ENCODE results near the gene FAM76B.

FAM76B gene

GRCh38 chr11:95799546-95799945 lies 10.0 kb upstream of the FAM76B start:
- Mint-ChIP-seq H3K9me3 (no peaks in the 10 kb centered on the region), H3K27ac (no peak overlapping the region), H3K4me1 (peaks cover 27% of the 10 kb centered on the region), H3K36me3 (peaks cover 24% of the 10 kb centered on the region), H3K4me3 (no peak overlapping the region), H3K27me3 (no peaks in the 10 kb centered on the region)

- H3K4me3 Mint-ChIP-seq, result no peak overlapping the region
- no peaks in the 10 kb centered on the region for H3K27me3 Mint-ChIP-seq
- peaks cover 56% of the 10 kb centered on the region for H3K4me1 Mint-ChIP-seq
- H3K9me3 Mint-ChIP-seq, result no peaks in the 10 kb centered on the region
- peaks cover 21% of the 10 kb centered on the region for H3K36me3 Mint-ChIP-seq
- H3K27ac Mint-ChIP-seq, result no peak overlapping the region
These were observed 6.9 kb upstream of the FAM76B start for GRCh38 chr11:95796501-95796900.

GRCh38 chr11:95795627-95796295 lies 6.2 kb upstream of the FAM76B start:
- Mint-ChIP-seq H3K27ac (no peak overlapping the region), H3K36me3 (peaks cover 19% of the 10 kb centered on the region), H3K27me3 (no peaks in the 10 kb centered on the region), H3K9me3 (no peaks in the 10 kb centered on the region), H3K4me3 (no peak overlapping the region), H3K4me1 (peaks cover 62% of the 10 kb centered on the region)

GRCh38 chr11:95794086-95794485 lies 4.5 kb upstream of the FAM76B start:
- peaks cover 56% of the 10 kb centered on the region for H3K4me1 Mint-ChIP-seq
- no peaks in the 10 kb centered on the region for H3K27me3 Mint-ChIP-seq
- no peak overlapping the region for H3K4me3 Mint-ChIP-seq
- H3K27ac Mint-ChIP-seq, result peak overlapping the region; percentile 46
- H3K36me3 Mint-ChIP-seq, result peaks cover 8% of the 10 kb centered on the region
- H3K9me3 Mint-ChIP-seq, result no peaks in the 10 kb centered on the region

GRCh38 chr11:95793116-95793515 lies 3.5 kb upstream of the FAM76B start:
- Mint-ChIP-seq H3K27me3 (no peaks in the 10 kb centered on the region), H3K4me1 (peaks cover 62% of the 10 kb centered on the region), H3K27ac (no peak overlapping the region), H3K4me3 (peak overlapping the region; percentile 20), H3K9me3 (no peaks in the 10 kb centered on the region), H3K36me3 (peaks cover 8% of the 10 kb centered on the region)

GRCh38 chr11:95792700-95793099 lies 3.1 kb upstream of the FAM76B start:
- H3K4me3 Mint-ChIP-seq, result peak overlapping the region; percentile 20
- no peaks in the 10 kb centered on the region for H3K9me3 Mint-ChIP-seq
- no peaks in the 10 kb centered on the region for H3K27me3 Mint-ChIP-seq
- peaks cover 66% of the 10 kb centered on the region for H3K4me1 Mint-ChIP-seq
- H3K27ac Mint-ChIP-seq, result no peak overlapping the region
- peaks cover 8% of the 10 kb centered on the region for H3K36me3 Mint-ChIP-seq

GRCh38 chr11:95792200-95792599 lies 2.6 kb upstream of the FAM76B start:
- peaks cover 8% of the 10 kb centered on the region for H3K36me3 Mint-ChIP-seq
- no peaks in the 10 kb centered on the region for H3K9me3 Mint-ChIP-seq
- peaks cover 65% of the 10 kb centered on the region for H3K4me1 Mint-ChIP-seq
- peak overlapping the region; percentile 100 for H3K4me3 Mint-ChIP-seq
- peak overlapping the region; percentile 25 for H3K27ac Mint-ChIP-seq
- H3K27me3 Mint-ChIP-seq, result no peaks in the 10 kb centered on the region

- peaks cover 63% of the 10 kb centered on the region for H3K4me1 Mint-ChIP-seq
- peaks cover 8% of the 10 kb centered on the region for H3K36me3 Mint-ChIP-seq
- H3K27ac Mint-ChIP-seq, result peak overlapping the region; percentile 100
- peak overlapping the region; percentile 100 for H3K4me3 Mint-ChIP-seq
- H3K9me3 Mint-ChIP-seq, result no peaks in the 10 kb centered on the region
- H3K27me3 Mint-ChIP-seq, result no peaks in the 10 kb centered on the region
These were observed 2.1 kb upstream of the FAM76B start for GRCh38 chr11:95791709-95792033.

GRCh38 chr11:95790933-95791708 lies 1.5 kb upstream of the FAM76B start:
- Mint-ChIP-seq H3K4me3 (peak overlapping the region; percentile 100), H3K9me3 (no peaks in the 10 kb centered on the region), H3K4me1 (peaks cover 67% of the 10 kb centered on the region), H3K36me3 (peaks cover 6% of the 10 kb centered on the region), H3K27ac (peak overlapping the region; percentile 100), H3K27me3 (no peaks in the 10 kb centered on the region)

- Mint-ChIP-seq H3K36me3 (peaks cover 12% of the 10 kb centered on the region), H3K4me3 (peak within 1 kb of the TSS; percentile 100), H3K9me3 (no peaks in the 10 kb centered on the region), H3K27ac (peak within 1 kb of the TSS; percentile 100), H3K4me1 (peaks cover 67% of the 10 kb centered on the region), H3K27me3 (no peaks in the 10 kb centered on the region)
These were observed 746 bp upstream of the FAM76B start, which contains the start of gene CEP57 for GRCh38 chr11:95790123-95790932. CEP57 (plus strand) TSS chr11:95790498; CDS start chr11:95790699, 201 bp downstream.

GRCh38 chr11:95788921-95789505 lies 569 bp downstream of the FAM76B start:
- H3K27me3 Mint-ChIP-seq, result no peaks in the 10 kb centered on the region
- peak overlapping the region; percentile 90 for H3K27ac Mint-ChIP-seq
- peaks cover 59% of the 10 kb centered on the region for H3K4me1 Mint-ChIP-seq
- H3K9me3 Mint-ChIP-seq, result no peaks in the 10 kb centered on the region
- peak overlapping the region; percentile 89 for H3K4me3 Mint-ChIP-seq
- peaks cover 14% of the 10 kb centered on the region for H3K36me3 Mint-ChIP-seq

- H3K4me1 Mint-ChIP-seq, result peaks cover 43% of the 10 kb centered on the region
- H3K9me3 Mint-ChIP-seq, result no peaks in the 10 kb centered on the region
- H3K4me3 Mint-ChIP-seq, result no peak overlapping the region
- H3K27me3 Mint-ChIP-seq, result no peaks in the 10 kb centered on the region
- H3K27ac Mint-ChIP-seq, result no peak overlapping the region
- peaks cover 19% of the 10 kb centered on the region for H3K36me3 Mint-ChIP-seq
These were observed 9.0 kb downstream of the FAM76B start for GRCh38 chr11:95780544-95780943.

- H3K27me3 Mint-ChIP-seq, result no peaks in the 10 kb centered on the region
- peaks cover 14% of the 10 kb centered on the region for H3K36me3 Mint-ChIP-seq
- H3K27ac Mint-ChIP-seq, result no peak overlapping the region
- no peaks in the 10 kb centered on the region for H3K9me3 Mint-ChIP-seq
- no peak overlapping the region for H3K4me3 Mint-ChIP-seq
- H3K4me1 Mint-ChIP-seq, result peaks cover 32% of the 10 kb centered on the region
These were observed 10.9 kb downstream of the FAM76B start for GRCh38 chr11:95778699-95779098.

- H3K9me3 Mint-ChIP-seq, result no peaks in the 10 kb centered on the region
- peaks cover 21% of the 10 kb centered on the region for H3K4me1 Mint-ChIP-seq
- H3K4me3 Mint-ChIP-seq, result no peak overlapping the region
- H3K36me3 Mint-ChIP-seq, result peaks cover 10% of the 10 kb centered on the region
- peak overlapping the region; percentile 35 for H3K27ac Mint-ChIP-seq
- no peaks in the 10 kb centered on the region for H3K27me3 Mint-ChIP-seq
These were observed 12.7 kb downstream of the FAM76B start for GRCh38 chr11:95776859-95777258.

- Mint-ChIP-seq H3K27me3 (no peaks in the 10 kb centered on the region), H3K9me3 (no peaks in the 10 kb centered on the region), H3K27ac (peak overlapping the region; percentile 48), H3K4me1 (no peaks in the 10 kb centered on the region), H3K4me3 (no peak overlapping the region), H3K36me3 (no peaks in the 10 kb centered on the region)
These were observed 21.1 kb downstream of the FAM76B start for GRCh38 chr11:95768521-95768920.

Measured in activated naive CD4-positive, alpha-beta T cell treated with anti-CD3 and anti-CD28 coated beads, Interleukin-2, amount 50 U/mL, for 24 hours (primary cell).